NK-92 (cell line): ENCODE data around the gene ABHD12B.

ENCODE experiments used
- DNase-seq: peaks from one replicate; lab custom pipeline; 2025; ENCODE audit not compliant: unreplicated experiment; lab: John Stamatoyannopoulos, UW

Gene ABHD12B, protein sequence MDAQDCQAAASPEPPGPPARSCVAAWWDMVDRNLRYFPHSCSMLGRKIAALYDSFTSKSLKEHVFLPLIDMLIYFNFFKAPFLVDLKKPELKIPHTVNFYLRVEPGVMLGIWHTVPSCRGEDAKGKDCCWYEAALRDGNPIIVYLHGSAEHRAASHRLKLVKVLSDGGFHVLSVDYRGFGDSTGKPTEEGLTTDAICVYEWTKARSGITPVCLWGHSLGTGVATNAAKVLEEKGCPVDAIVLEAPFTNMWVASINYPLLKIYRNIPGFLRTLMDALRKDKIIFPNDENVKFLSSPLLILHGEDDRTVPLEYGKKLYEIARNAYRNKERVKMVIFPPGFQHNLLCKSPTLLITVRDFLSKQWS

DNA sequence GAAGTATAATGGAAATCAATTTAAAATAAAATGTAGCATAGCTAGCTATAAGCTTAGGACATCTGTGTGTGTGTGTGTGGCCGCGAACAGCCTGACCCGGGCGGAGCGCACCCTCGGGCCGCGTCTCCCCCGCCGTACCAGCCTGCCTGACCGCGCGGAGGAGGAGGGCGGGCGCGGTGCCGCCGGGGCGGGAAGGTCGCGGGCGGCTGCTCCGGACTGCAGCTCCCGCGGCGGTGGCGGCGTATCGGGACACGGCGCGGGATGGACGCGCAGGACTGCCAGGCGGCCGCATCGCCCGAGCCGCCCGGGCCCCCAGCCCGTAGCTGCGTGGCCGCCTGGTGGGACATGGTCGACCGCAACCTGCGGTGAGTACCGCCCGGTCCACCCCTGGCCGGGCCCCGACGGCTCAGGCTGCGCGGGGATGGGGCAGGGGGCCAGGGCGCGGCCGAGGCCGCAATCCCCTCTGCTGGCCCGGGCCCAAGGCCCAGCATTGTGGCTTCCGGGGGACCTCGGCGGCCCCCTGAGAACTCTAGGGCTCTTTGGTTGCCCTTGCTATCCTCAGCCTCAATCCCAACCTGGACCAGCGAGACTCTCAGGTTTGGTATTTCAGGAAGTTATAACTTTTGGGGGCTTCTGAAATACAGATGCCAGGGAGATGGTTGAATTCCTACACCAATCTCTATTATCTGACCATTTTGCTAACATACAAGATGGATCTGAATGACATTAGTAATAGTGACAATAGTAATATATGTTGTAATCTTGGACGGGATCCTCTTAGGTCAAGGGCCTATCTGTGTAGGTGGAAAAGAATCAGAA, at the start of gene ABHD12B:
TSS of gene ABHD12B (plus strand) at position 140 of the 819 bp plus-strand sequence. CDS start at position 262, 122 bp downstream.
- DNase-seq = no peak

DNA sequence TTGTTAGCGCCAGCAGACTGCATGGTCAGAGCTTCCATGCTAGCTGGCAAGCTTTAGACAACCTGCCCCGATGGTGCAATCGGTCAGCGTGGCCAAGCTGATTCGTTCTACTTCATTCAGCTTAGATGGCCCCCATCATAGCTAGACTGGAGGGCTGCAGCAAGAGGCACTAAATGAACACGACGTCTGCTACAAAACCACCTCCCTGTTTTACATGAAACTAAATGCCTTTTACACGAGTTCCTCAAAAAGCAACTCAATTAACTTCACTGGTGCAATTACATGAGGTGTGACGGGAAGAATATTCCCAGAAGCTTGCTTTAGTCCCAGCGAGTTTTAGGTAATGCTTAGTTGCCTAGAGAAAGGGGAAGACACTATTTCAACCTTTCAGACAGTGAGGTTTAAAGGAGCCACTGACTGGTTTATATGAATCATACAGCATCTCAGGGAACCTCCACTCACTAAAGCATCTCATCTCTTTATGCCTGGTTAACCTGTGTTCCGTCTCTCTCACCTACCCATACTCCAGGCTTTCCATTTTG, 49.3 kb upstream of the ABHD12B start:
- DNase-seq = no peak

DNA sequence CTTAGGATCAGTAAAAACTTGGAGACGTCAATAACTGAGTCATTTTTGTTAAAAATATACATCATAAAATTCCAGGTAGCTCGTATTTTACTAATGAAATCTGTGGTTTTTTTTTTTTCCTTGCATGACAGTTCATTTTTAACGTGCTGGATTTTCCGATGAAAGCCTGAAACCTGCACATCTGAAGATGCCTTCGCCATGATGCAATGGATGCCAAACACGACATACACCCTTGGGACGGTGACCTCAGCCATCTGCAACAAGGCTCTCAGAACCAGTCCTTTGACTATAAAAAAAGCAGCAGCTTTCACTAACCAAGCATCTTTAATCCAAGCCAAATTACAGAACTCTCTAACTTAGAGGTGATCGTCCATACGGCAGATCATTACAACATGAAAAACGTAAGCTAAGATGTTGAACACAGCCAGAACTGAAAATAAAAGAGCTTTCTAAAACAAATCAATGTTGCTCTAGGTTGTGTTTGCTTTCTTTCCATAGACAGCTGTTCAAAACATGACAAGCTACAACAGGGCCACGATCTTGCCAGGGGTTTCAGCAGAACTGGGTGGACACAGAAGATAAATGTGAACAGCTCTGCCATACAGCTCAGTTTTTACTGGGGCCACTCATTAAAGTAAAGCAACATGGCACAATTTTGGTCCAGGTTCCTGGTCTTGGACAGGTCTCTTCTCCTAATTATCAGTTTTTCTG, 48.6 kb upstream of the ABHD12B start:
- no peak for DNase-seq

DNA sequence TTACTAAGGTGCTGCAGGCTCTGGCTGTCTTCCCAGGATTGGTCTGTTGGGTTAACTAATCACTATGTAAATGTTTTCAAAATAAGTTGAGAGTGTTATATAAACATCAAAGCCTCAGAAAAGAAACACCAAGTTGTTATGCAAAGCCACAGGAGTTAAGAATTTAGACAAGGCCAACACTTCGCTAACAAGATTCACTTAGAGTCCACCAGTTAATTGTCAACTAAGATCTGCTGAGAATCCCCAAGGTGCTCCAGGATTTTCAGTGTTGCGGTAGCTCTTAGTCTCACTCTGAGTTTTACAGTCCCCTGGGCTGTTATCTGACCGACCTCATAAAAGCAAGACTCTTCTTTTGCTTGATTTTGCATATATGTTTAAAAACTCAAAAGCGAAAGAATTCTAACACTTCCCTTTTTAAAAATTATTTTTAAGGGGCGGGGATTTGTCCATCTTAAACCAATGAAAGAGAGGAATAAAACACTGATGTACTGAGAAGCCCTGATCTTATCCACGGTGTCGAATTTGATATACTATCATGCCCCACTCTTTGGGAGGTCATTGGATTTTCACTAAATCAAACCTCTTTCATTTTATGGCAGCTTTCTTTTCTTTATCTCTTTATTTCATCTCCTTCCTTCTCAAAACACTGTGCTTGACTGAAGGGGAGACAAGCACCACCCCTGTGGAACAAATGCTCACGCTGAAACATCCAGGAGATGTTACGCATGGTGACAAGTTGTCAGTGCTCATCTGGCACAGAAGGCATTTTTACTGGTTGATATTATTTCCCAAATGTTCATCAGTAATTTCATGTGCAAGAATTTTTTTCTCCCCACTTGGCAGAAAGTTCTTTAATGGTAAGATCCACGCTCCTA, 47.9 kb upstream of the ABHD12B start:
- no peak for DNase-seq

DNA sequence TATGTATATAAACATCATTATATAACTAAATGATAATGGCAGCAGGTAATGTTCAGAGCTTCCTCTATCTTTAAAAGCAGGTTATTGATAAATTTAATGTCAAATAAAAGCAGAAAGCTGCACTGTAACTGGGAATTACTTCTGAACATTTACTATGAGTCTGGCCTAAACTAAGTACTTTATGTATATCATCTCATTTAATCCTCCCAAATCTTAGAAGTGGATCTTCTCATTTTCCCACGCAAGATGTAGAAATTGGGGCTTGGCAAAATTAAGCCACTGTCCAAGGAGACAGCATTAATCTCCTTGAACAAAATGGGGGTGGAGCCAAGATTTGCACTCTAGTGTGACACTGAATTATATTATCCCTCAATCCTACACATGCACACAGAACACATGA, 46.5 kb upstream of the ABHD12B start:
- DNase-seq = no peak

DNA sequence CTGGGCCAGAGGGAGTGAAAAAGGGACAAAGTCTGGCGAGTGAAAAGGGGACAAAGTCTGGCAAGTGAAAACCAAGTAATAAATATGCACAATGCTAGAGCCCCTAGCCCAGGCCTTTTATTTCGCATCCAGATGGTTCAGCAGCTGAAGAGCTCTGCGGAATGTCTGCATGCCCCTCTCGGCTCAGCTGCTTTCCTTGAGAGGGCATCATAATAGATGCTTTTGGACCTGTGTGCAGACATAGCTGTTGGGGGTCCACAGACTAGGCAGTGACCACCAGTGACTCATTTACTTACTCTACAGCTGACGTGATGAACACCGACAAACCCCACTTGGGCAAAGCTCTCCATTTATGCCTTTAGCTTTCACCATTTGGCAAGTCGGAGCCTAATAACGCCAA, 45.2 kb upstream of the ABHD12B start:
- no peak for DNase-seq

DNA sequence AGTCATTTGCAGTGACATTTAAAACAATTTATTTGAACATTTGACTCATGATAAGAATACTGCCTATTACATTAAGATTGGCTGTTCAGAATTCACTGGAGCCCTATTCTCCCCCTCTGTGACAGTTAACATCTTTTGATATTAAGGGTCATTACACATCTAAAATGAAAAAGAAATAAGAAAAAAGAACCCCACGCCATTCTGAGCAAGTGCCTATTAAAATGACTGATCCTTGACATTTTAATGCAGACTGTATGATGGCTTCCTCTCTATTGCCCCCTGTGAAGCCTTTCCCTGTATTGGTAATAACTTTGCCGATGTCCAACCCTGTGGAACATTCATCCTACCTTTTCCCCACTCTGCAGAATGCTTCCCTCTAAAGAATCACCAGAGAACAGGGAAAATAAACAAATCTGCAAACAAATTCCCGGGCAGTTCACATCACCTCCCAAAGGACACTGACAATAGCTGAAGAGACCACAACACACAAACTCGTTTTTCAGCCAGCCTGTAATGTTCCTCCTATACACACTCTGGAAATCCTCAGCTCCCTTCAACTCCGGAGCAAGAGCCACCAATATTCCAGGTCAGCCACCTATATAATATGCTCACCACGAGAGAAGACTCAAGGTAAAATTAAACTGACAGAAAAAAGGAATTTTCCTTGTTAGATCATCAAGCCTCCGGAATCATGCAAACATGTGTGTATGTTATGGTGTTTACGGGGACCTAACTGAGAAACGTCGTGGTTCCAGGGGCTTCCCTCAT, 42.9 kb upstream of the ABHD12B start:
- no peak for DNase-seq

DNA sequence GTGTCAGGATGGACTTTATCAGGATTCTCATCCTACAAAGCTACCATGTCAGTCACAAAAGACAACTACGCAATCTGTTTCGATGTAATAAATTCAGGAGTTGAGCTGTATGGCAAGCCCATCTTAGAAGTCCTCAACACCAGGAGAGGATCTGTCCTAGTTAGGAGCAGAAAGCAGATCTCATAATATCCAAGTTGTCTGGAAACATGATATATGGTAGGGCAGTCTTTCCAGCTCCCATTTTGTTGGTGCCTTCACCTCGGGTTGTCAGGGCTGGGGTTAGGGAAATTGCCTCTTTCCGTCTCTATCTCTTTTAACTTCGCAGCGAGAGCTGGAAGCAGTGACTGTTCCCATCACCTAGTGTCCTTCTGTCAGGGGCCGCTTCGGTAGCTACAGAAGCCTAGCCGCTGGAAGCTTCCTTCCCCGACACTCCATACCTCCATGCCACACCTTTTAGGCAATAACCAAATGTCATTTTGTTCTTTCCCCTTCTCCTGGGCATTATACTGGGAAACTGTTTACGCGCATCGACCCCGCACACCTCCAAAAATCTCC, 42.3 kb upstream of the ABHD12B start:
- DNase-seq = no peak

DNA sequence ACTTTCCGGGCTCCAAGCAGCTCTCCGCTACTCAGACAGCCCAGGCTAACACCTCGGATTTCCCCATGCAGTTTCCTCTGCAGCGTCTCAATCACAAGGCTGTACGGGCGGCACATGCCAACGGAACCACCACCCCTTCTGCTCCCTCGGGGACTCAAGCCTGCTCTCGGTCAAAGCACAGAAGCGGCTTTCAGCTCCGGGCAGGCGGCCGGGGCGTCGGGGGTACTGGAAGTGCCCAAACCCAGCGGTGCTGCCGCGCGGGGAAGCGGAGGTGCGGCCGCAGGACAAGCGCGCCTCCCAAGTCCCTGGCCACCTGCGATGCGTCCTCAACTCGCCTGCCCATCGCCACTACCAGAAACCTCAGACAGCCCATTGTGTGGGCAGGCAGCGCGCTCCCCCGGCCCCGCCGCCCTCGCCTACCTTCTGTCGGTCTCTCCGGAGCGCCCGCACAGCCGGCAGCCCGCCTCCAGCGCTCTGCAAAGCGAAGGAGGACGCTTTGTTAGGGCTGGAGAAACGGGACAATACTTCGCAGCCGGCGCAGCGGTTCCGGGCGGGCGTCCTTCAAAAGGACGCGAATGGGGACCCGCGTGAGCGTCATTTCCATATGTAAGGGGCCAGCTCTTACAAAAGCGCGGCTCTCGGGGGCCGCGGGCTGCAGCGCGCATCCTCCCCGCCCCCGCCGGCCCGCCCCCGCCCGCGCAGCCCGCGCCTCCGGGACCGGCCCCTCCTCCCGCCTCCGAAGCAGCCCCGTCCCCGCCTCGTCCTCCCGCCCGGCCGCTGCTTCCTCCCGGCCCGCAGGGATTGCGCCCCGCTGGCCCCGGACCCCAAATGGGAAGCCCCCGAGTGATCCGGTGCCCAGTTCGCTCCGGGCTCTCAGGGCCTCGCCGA, 41.6 kb upstream of the ABHD12B start:
- no peak for DNase-seq

DNA sequence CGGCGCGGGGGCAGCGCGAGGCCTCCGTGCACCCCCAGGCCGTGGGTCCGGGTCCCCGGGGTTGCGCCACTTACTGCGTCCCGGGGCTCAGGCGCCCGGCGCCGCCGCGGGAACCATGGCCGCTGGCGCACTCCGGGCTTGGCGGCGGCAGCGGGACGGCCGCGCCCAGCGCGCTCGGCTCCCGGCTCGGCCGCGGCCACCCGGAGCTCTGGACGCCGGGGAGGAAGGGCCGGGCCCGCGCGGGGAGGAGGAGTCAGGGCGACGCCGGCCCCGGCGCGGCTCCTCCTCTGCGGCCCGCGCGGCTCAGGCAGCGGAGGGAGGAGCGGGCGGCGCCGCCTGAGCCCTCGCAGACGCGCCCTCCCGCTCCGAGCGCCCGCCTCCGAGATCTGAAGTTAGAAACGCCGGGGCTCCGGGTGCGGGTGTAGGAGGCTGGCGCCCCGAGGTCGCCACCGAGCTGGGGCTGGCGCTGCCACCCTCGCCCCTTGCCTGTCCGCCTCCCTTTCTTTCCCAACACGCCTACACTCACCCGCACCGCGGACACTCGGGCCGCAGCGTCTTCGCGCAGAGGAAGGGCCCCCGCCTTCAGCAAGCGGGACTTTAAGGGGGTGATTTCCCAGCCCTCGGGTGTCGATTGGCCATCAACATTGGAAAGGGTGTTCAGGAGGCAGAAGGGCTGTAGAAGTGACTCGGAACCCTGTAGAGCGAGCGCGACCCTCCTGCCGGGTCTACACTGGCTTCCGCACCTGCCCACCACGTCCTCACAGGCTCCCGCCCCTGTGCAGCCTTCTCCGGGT, 40.7 kb upstream of the ABHD12B start, which contains the start of gene NIN:
TSS of gene NIN (minus strand) at position 231 of the 794 bp plus-strand sequence. CDS start 9,106 bp downstream, outside the sequence.
- no peak for DNase-seq

DNA sequence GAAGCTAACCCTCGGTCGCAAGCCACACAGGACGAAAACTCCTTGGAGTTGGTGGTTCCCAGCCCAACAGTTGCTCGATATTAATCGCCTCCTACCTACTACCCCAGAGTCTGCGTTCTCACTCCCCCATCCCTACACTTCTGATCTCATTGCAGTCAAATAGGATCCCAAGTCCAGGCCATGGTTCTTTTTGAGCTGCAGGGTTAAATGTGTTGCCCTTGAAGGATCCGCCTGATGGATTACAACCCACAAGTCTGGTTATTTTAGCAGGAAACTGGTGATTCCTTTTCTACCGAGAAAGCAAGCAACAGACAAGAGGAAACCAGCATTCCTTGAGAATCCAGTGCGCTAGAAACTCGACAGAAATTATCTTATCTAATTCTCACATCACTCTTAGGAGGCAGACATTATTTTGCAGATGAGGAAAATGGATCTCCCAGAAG, 40.1 kb upstream of the ABHD12B start:
- no peak for DNase-seq

DNA sequence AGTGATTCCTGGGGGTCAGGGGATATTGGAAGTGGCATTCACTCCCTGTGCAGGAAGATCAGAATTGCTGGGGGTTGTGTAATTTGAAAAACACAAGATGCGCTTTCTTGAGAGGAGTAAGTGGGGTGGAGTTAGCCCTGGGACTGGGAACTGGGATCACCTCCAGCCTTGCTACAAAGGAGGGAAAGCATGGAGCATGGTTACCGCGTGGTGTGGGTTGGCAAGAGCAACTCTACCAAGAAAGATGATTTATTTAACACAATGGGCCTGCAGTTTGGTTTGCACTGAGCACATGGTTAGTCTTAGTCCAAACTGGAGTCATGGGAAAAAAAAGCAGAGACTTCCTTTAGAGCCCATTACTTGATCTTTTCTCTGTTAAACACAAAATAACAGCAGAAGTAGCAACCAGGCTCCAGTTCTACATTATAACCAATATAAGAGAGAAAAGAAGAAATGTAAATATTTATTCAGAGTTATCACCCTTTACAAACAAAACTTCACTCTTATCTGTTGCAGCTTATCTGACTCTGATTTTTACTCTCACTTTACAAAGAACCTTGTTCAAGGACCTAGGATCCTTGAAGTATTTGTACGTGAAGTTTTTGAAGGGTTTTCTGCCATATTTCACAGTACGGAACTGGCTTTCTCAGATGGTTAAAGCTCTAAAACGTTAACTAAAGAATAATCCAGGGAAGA, 38.8 kb upstream of the ABHD12B start:
- DNase-seq = no peak

DNA sequence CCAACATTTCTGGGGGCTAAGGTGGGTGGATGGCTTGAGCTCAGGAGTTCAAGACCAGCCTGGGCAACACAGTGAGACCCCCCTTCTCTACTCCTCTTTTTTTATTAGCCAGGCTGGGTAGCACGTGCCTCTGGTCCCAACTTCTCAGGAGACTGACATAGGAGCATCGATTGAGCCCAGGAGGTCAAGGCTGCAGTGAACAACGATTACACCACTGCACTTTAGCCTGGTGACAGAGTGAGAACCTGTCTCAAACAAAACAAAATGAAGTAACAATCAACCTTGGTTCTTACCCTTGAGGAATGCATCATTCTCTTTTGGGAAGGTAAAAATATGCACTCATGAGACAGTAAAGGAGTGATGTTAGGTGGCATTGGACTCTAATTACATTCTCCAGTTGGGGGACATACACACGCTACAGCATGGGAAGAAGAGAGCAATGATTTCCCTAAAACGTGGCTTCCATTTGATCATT, 37.0 kb upstream of the ABHD12B start:
- no peak for DNase-seq

DNA sequence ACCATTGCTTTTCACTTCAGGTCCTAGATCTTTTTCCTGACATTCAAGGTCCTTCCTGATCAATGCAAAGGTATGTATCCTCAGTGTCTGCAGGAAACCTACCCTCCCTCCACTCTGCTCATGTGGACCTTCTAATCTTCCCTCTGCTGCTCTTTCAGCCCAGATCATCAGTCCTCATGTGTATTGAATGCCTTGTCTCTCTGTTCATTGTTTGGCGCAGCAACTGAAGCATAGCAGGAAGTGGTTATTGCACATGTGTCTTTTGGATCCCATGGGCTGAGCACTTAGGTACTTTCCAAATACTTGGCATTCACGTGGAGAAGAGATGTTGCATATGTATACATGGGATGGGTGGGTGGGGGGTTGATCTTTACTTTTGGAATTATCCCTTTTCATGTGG, 36.6 kb upstream of the ABHD12B start:
- DNase-seq = no peak

DNA sequence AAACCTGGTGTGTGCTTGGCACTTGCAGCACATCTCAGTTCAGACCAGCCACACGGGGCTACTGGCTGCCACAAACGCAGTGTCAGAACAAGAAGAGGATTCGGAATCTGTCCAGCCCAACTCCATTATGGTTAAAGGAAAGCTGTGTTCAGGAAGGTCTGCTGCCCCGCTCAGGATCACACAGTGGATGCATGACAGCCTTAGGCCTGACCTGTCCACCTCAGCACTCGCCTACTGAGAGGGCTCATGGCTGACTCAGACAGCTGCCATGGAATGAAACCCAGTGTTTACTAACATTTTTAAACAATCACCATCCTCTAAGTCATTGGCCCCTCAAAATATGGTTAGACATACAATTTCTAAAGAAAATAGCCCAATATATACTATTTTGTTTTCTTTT, 35.3 kb upstream of the ABHD12B start:
- DNase-seq = no peak

DNA sequence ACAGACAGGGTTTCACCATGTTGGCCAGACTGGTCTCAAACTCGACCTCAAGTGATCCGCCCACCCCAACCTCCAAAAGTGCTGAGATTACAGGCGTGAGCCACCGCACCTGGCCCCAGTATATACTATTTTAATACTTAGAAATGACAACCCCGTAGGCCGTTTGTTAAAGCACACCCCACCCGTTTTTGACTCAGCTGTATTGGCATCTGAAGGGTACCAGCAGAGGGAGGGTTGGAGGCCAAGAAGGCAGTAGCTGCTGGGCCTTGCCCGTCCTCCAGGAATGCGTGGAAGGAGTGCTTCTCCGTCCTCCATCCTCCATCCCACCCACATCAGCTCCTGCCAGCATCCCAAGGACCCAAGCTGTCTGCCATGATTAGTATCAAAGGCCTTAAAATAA, 34.6 kb upstream of the ABHD12B start:
- DNase-seq = no peak
